A549 treated with DMSO at 1 μM for 4 hours (cell line): ENCODE results near the gene IFI27L1. TPM values are rescaled to one million over a fixed set of nuclear protein-coding genes. Genes with fewer than 3 reads are reported as not detected.

Experiments
- total RNA-seq: library from RNA; stranded (reverse); fragments of 200-300 nt; extraction: Qiagen RNA extraction; gene quantifications from 5 replicates; pipeline ENCODE4 v1.2.3, GENCODE V29; 2022; ENCODE audit warnings: low read depth

Gene IFI27L1, protein sequence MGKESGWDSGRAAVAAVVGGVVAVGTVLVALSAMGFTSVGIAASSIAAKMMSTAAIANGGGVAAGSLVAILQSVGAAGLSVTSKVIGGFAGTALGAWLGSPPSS
- total RNA-seq = 18.5 to 21.8 TPM (median 19.0 TPM) in 5 replicates

DNA sequence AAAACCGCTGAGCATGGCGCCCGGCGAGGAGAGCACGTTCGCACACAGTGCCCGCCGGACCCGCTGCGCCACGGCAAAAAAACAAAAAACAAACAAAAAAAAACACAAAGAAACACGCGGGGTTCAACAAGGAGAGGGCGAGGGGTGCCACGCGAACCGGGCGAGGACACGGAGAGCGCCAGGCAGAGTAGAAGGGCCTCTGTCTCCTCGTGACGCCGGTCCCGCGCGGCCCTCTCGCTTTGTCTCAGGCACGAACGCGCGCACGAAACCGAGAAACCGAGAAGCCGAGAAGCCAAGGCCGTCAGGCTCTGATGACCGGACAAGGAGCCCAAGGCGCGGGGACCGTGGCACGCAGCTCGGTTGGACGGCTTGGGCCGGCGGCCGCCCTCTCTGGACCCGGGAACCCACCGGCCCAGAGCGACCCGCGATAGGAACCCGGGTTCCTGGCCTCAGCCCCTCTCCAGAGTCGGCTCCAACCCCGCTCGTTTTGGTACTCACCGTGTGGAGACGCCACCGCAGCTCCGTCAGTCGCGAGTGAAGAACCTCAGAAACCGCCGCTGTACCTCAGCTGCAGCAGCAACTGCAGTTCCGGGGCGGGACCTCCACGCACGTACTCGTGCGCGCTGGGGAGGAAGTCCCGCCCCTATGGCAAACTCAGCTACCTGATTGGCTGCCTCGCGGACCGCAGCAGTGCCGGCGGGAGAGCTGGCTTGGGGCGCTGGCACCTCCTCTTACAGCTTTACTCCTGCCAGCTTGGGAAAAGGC lies at the start of gene IFI27L1, which contains the start of gene DDX24:
TSS of gene IFI27L1 (plus strand) at position 690 of the 765 bp plus-strand sequence. CDS start 15,628 bp downstream, outside the sequence.
TSS of gene DDX24 (minus strand) at position 582 of the 765 bp plus-strand sequence. CDS start 1,460 bp downstream, outside the sequence.

DNA sequence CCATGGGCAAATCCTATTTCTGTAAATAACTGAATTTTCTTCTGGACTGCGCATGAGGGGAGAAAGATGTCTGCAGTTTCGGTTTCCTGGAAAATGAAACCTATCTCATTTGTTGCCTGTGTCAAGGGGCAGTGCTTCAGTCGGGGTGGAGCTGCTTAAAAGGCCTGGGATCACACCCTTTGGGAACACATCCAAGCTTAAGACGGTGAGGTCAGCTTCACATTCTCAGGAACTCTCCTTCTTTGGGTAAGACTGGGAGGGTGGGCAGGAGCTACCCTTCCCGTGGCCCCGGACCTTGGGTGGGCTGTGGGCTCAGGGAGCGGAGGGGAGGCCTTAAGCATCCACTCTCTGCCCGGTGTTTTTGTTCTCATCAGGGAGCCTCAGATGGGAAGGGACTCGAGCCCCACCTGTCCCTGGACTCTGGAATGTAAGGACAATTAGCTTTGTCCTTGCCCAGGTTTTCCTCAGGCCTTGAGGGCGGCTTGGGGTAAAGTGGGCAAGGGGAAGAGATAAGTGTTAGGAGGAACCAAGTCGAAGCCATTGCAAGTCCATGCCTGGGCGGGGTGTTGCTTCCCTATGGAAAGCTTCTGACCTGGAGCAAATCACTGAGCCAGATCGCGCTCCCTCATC lies 29.6 kb downstream of the IFI27L1 start, which contains the start of gene IFI27:
TSS of gene IFI27 (plus strand) at position 185 of the 630 bp plus-strand sequence.

DNA sequence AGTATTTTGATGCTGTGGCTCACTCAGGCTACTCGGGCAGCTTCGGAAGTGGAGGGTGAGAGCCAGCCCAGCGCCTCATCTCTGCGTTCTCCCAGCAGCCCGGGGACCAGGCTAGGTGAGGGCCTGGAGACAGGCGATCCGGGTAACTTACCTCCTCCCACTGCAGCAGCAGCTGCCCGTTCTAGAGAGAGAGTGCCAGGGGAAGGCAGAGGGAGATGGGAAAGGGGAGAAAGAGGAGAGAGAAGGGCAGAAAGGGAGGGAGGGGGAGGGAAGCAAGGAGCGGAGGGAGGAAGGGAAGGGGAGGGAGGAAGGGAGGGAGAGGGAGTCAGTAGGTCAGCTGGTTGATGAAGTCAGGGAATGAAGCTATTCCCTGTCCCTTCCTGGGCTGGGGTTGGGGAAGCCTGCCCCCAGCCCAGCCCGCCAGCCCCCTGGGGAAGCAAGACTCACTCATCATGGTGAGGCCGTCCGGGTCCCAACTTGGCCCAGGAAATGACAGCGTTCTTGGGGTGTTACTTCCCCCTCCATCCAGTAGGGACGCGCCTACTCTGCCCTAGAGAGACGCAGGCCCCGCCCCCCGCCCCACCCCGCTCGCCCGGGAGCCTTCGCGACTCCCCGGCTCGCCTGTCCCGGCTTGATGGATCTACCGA lies 48.1 kb downstream of the IFI27L1 start, which contains the start of gene IFI27L2:
TSS of gene IFI27L2 (minus strand) at position 494 of the 647 bp plus-strand sequence. CDS start at position 454, 40 bp downstream.

Other genes with a start within 250 kb of the IFI27L1 start
- gene FAM181A, start 154.0 kb upstream of the IFI27L1 start, total RNA-seq = not detected in 5 replicates
- gene ASB2, start 104.7 kb upstream of the IFI27L1 start, total RNA-seq = 1.4 to 4.1 TPM (median 1.9 TPM) in 5 replicates
- gene CCDC197, start 84.0 kb upstream of the IFI27L1 start, total RNA-seq = not detected in 5 replicates
- gene OTUB2, start 55.0 kb upstream of the IFI27L1 start, total RNA-seq = 4.2 to 6.7 TPM (median 5.0 TPM) in 5 replicates
- 177 to 195 TPM (median 194 TPM) in 5 replicates for gene DDX24, start 108 bp upstream of the IFI27L1 start, total RNA-seq
- 1.2 to 1.9 TPM (median 1.4 TPM) in 5 replicates for gene IFI27, start 29.4 kb downstream of the IFI27L1 start, total RNA-seq
- gene IFI27L2, start 48.3 kb downstream of the IFI27L1 start, total RNA-seq = 47.7 to 59.3 TPM (median 48.4 TPM) in 5 replicates
- gene PPP4R4, start 93.0 kb downstream of the IFI27L1 start, total RNA-seq = 0.22 to 0.99 TPM (median 0.38 TPM) in 5 replicates
- gene SERPINA10, start 212.0 kb downstream of the IFI27L1 start, total RNA-seq = 0.06 TPM in 1 of 5 replicates, not detected in the others
- gene SERPINA6, start 242.0 kb downstream of the IFI27L1 start, total RNA-seq = 0.64 to 1.1 TPM (median 0.94 TPM) in 5 replicates